ENCODE measurements around the gene WDR93. TPM values are rescaled to one million over a fixed set of nuclear protein-coding genes. Genes with fewer than 3 reads are reported as not detected.

Gene WDR93
- polyA plus RNA-seq, 2 of the 4 experiments (the other 2 are of a cell fraction), result 0.10 to 0.26 TPM

- FAIRE-seq, result no peak
- ATAC-seq, result no peak
- 93% methylated on average over 35 of the region's 37 CpGs for WGBS (ENCODE audit: missing lambda C conversion rate)
- H3K4me1 ChIP-seq, result no peaks in the 10 kb centered on the region
- H3K9me3 ChIP-seq, result no peaks in the 10 kb centered on the region
- TF ChIP-seq BHLHE40 (IDR thresholded peaks at IDR 0.05; ENCODE audit: low read depth, low read length) (no peak), RNF2 (IDR thresholded peaks at IDR 0.05; ENCODE audit: borderline replicate concordance, low read depth) (no peak), NR3C1 (IDR thresholded peaks at IDR 0.05) (no peak), BCL3 (IDR thresholded peaks at IDR 0.05) (no peak), HOXB5 (CRISPR knock-in tag; IDR thresholded peaks at IDR 0.05) (no peak), REST (IDR thresholded peaks at IDR 0.05) (no peak), EHMT2 (IDR thresholded peaks at IDR 0.05; ENCODE audit: low read depth) (no peak), RARB (CRISPR knock-in tag; IDR thresholded peaks at IDR 0.05) (no peak), USF2 (IDR thresholded peaks at IDR 0.05) (no peak), ZC3H11A (IDR thresholded peaks at IDR 0.05) (no peak), EP300 (IDR thresholded peaks at IDR 0.05) (no peak), TP53 (CRISPR knock-in tag; IDR thresholded peaks at IDR 0.05) (no peak)
- no peak for DNase-seq (ENCODE audit: low read depth in 1 of 2, low spot score in 1 of 2)
- H3K4me3 ChIP-seq, result no peak overlapping the region
- H3K27ac ChIP-seq, result no peak overlapping the region
- POLR2A ChIA-PET, result interaction anchor here (1.0 kb wide), 1 partner anchor 32 kb away, joined by 3 read pairs; no protein-coding TSS in a partner anchor
- no peak overlapping the region for H3K4me2 ChIP-seq
- CTCF ChIA-PET, result interaction anchor here (0.6 to 7.2 kb wide), 2 partner anchors 12 to 551 kb away, joined by 3 to 126 read pairs; no protein-coding TSS in a partner anchor
These were observed 41.5 kb upstream of the WDR93 start for GRCh38 chr15:89649013-89649625.

GRCh38 chr15:89649716-89650115, 40.9 kb upstream of the WDR93 start:
- ChIA-PET CTCF (interaction anchor here (0.6 to 7.2 kb wide), 4 partner anchors 8 to 551 kb away, joined by 3 to 126 read pairs (median 4); no protein-coding TSS in a partner anchor), POLR2A (interaction anchor here (1.0 kb wide), 1 partner anchor 31 kb away, joined by 3 read pairs; no protein-coding TSS in a partner anchor)
- H3K27ac ChIP-seq, result no peak overlapping the region
- H3K4me1 ChIP-seq, result peaks cover 4% of the 10 kb centered on the region; the same call in 1 of the 3 replicates
- DNase-seq (ENCODE audit: low read depth in 1 of 2, low spot score in 1 of 2), result no peak
- H3K4me2 ChIP-seq, result no peak overlapping the region
- no peak for ATAC-seq
- no peak overlapping the region for H3K4me3 ChIP-seq
- TF ChIP-seq CHD2 (IDR thresholded peaks at IDR 0.05; ENCODE audit: low read length, partially characterized antibody) (no peak), ZNF302 (CRISPR knock-in tag; IDR thresholded peaks at IDR 0.05) (no peak), PHF8 (IDR thresholded peaks at IDR 0.05; ENCODE audit: borderline replicate concordance, low read depth) (no peak), FOSL2 (IDR thresholded peaks at IDR 0.05) (no peak), FOSL2 (CRISPR knock-in tag; IDR thresholded peaks at IDR 0.05) (no peak), JUN (IDR thresholded peaks at IDR 0.05) (no peak), HMGXB4 (CRISPR knock-in tag; IDR thresholded peaks at IDR 0.05; ENCODE audit: borderline replicate concordance) (no peak), HES2 (IDR thresholded peaks at IDR 0.05) (no peak), CHD4 (IDR thresholded peaks at IDR 0.05; ENCODE audit: borderline replicate concordance) (no peak)
- no peak for FAIRE-seq
- WGBS (ENCODE audit: missing lambda C conversion rate), result 91% methylated on average over 12 of the region's 15 CpGs
- no peaks in the 10 kb centered on the region for H3K9me3 ChIP-seq

All from A549 (cell line).